ENCODE measurements around the gene DMD. TPM values are rescaled to one million over a fixed set of nuclear protein-coding genes. Genes with fewer than 3 reads are reported as not detected.

Gene DMD
- total RNA-seq, 1 donor from 2014 or later, result 1.7 TPM

DNA sequence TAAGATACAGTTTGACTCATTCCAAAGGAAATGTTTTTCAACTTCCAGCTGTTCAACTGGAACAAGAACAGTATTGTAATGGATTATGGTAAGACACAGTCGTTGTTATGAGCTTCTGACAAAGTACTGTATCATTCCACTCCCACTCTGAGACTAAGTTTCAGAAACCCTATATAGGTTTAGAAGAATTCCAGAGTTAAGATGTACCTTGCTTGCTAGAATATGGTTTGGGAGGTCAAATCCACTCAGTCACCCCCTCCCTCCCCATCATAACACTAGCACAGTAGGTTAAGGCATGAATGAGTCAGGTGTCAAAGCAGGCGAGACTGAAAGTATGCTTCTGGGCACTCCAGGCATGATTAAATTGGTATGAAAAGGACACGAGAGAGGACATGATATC lies 339.7 kb downstream of the DMD start:
- no peak overlapping the region for H3K27ac Mint-ChIP-seq (ENCODE audit: unreplicated experiment)
- H3K4me3 Mint-ChIP-seq (ENCODE audit: unreplicated experiment), result no peak overlapping the region
- no peaks in the 10 kb centered on the region for H3K36me3 Mint-ChIP-seq (ENCODE audit: unreplicated experiment)
- H3K9me3 Mint-ChIP-seq (ENCODE audit: unreplicated experiment), result no peaks in the 10 kb centered on the region
- DNase-seq, result no peak
- H3K27me3 Mint-ChIP-seq (ENCODE audit: unreplicated experiment), result no peaks in the 10 kb centered on the region
- no peaks in the 10 kb centered on the region for H3K4me1 Mint-ChIP-seq (ENCODE audit: low read depth, unreplicated experiment)
- no peak for TF ChIP-seq CTCF (IDR thresholded peaks at IDR 0.05; ENCODE audit: partially characterized antibody, unreplicated experiment)

DNA sequence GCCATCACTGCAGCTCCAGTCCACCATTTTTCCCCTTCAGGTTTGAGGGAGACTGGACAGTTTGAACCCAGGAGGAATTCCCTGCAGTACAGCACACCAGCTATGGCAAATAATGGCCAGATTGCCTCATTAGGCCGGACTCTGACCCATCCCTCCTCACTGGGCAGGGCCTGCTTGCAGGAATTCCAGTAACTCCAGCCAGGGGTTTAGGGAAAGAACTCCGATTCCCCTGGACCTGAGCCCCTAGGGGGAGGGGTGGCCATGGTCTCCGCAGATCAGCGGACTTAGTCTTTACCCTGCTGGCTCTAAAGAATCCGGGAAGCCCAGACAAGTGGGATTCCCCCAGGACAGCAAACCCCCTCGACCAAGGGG lies 342.8 kb downstream of the DMD start:
- no peak for DNase-seq
- Mint-ChIP-seq H3K9me3 (ENCODE audit: unreplicated experiment) (no peaks in the 10 kb centered on the region), H3K27me3 (ENCODE audit: unreplicated experiment) (no peaks in the 10 kb centered on the region), H3K4me1 (ENCODE audit: low read depth, unreplicated experiment) (no peaks in the 10 kb centered on the region), H3K4me3 (ENCODE audit: unreplicated experiment) (no peak overlapping the region), H3K36me3 (ENCODE audit: unreplicated experiment) (no peaks in the 10 kb centered on the region), H3K27ac (ENCODE audit: unreplicated experiment) (no peak overlapping the region)
- no peak for TF ChIP-seq CTCF (IDR thresholded peaks at IDR 0.05; ENCODE audit: partially characterized antibody, unreplicated experiment)

DNA sequence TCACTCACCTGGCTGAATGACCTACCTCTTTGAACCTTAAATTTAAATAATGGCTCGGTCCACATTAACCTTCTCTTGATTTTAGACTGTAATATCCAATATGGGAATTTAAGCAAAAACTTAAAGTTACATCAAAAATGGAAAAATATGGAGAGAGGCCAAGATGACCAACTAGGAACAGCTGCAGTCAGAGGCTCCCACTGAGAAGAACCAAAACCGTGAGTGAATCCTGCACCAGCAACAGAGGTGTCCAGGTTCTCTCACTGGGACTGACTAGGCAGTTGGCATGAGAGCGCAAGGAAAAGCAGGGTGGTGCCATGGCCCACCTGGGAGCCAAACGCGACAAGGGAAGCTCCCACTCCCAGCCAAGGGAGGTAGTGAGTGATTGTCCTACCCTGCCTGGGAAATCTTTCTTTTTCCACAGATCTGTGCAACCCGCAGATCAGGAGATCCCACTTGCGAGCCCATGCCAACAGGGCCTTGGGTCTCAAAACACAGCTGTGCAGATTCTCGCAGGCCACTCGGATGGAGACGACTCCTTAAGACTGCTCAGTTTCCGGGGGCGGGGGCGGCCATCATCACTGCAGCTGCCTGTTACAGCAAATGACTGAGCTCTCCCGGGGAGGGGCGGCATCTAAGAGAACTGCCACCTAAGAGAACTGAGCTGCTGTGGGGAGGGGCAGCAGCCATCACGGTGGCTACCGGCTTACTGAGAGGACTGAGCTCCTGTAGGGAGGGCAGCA lies 343.4 kb downstream of the DMD start:
- Mint-ChIP-seq H3K4me3 (ENCODE audit: unreplicated experiment) (no peak overlapping the region), H3K4me1 (ENCODE audit: low read depth, unreplicated experiment) (no peaks in the 10 kb centered on the region)
- TF ChIP-seq CTCF (IDR thresholded peaks at IDR 0.05; ENCODE audit: partially characterized antibody, unreplicated experiment), result no peak

DNA sequence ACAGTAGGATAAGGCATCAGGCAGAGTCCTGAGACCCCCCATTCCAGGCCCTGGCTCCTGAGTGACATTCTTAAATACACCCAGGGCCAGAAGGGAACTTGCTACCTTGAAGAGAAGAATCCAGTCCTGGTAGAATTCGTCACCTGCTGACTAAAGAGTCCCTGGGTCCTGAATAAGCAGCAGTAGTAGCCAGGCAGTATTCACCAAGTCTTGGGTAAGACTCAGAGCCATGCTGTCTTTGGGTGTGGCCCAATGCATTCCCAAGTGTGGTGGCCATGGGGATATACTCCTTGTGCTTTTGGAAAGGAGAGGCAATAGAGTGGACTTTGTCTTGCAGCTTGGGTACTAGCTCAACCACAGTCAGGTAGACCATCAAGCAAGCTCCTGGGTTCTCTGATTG lies 359.1 kb downstream of the DMD start:
- no peaks in the 10 kb centered on the region for H3K4me1 Mint-ChIP-seq (ENCODE audit: low read depth, unreplicated experiment)
- no peaks in the 10 kb centered on the region for H3K9me3 Mint-ChIP-seq (ENCODE audit: unreplicated experiment)
- no peaks in the 10 kb centered on the region for H3K36me3 Mint-ChIP-seq (ENCODE audit: unreplicated experiment)
- no peak overlapping the region for H3K4me3 Mint-ChIP-seq (ENCODE audit: unreplicated experiment)
- H3K27me3 Mint-ChIP-seq (ENCODE audit: unreplicated experiment), result no peaks in the 10 kb centered on the region
- DNase-seq, result no peak
- no peak for TF ChIP-seq CTCF (IDR thresholded peaks at IDR 0.05; ENCODE audit: partially characterized antibody, unreplicated experiment)
- H3K27ac Mint-ChIP-seq (ENCODE audit: unreplicated experiment), result no peak overlapping the region

More for the DNA sequence above, 343.4 kb downstream of the DMD start:
- no peak overlapping the region for H3K27ac Mint-ChIP-seq (ENCODE audit: unreplicated experiment)
- H3K9me3 Mint-ChIP-seq (ENCODE audit: unreplicated experiment), result no peaks in the 10 kb centered on the region
- no peaks in the 10 kb centered on the region for H3K36me3 Mint-ChIP-seq (ENCODE audit: unreplicated experiment)
- no peak for DNase-seq
- no peaks in the 10 kb centered on the region for H3K27me3 Mint-ChIP-seq (ENCODE audit: unreplicated experiment)

GRCh38 chrX:32851556-32851955 lies 359.8 kb downstream of the DMD start:
- Mint-ChIP-seq H3K27me3 (ENCODE audit: unreplicated experiment) (no peaks in the 10 kb centered on the region), H3K4me1 (ENCODE audit: low read depth, unreplicated experiment) (no peaks in the 10 kb centered on the region), H3K27ac (ENCODE audit: unreplicated experiment) (no peak overlapping the region), H3K36me3 (ENCODE audit: unreplicated experiment) (no peaks in the 10 kb centered on the region), H3K9me3 (ENCODE audit: unreplicated experiment) (no peaks in the 10 kb centered on the region), H3K4me3 (ENCODE audit: unreplicated experiment) (no peak overlapping the region)
- no peak for DNase-seq
- TF ChIP-seq CTCF (IDR thresholded peaks at IDR 0.05; ENCODE audit: partially characterized antibody, unreplicated experiment), result no peak
